COLO668 (cell line): ENCODE data around the gene DEAF1.
"Not testable (repeated sequence)": the region's sequence is repeated elsewhere in the genome, so short reads cannot be mapped to it uniquely, and the experiment has no call there.

ENCODE experiments used
- DNase-seq: peaks from one replicate; lab custom pipeline; 2025; ENCODE audit not compliant: unreplicated experiment; lab: John Stamatoyannopoulos, UW

The DEAF1 gene

GRCh38 chr11:647672-648158, 47.3 kb downstream of the DEAF1 start:
- DNase-seq, result not testable (repeated sequence)

- DNase-seq, result no peak
These were observed 48.8 kb downstream of the DEAF1 start for GRCh38 chr11:646214-646613.

- DNase-seq, result no peak
These were observed 49.5 kb downstream of the DEAF1 start for GRCh38 chr11:645536-645935.

GRCh38 chr11:643849-644738, 50.9 kb downstream of the DEAF1 start:
- DNase-seq, result no peak

GRCh38 chr11:643366-643765, 51.7 kb downstream of the DEAF1 start:
- DNase-seq, result no peak

GRCh38 chr11:641806-642370, 53.1 kb downstream of the DEAF1 start:
- DNase-seq, result no peak

GRCh38 chr11:640021-640706, 54.9 kb downstream of the DEAF1 start:
- no peak for DNase-seq

- no peak for DNase-seq
These were observed 55.6 kb downstream of the DEAF1 start for GRCh38 chr11:639332-639955.

GRCh38 chr11:638631-639331, 56.2 kb downstream of the DEAF1 start:
- no peak for DNase-seq

- no peak for DNase-seq
These were observed 57.2 kb downstream of the DEAF1 start for GRCh38 chr11:637593-638521.

- DNase-seq, result no peak
These were observed 57.8 kb downstream of the DEAF1 start for GRCh38 chr11:637333-637592.

GRCh38 chr11:636511-637332, 58.3 kb downstream of the DEAF1 start, which contains the start of gene DRD4:
TSS of gene DRD4 (plus strand) at chr11:637269. CDS start at chr11:637305, 36 bp downstream.
- DNase-seq, result no peak

GRCh38 chr11:635945-636510, 59.0 kb downstream of the DEAF1 start:
- DNase-seq, result no peak

- DNase-seq, result no peak
These were observed 64.2 kb downstream of the DEAF1 start for GRCh38 chr11:630871-631270.

- DNase-seq, result peak; percentile 2
These were observed 65.8 kb downstream of the DEAF1 start for GRCh38 chr11:629237-629583.

GRCh38 chr11:628056-628455, 67.0 kb downstream of the DEAF1 start:
- no peak for DNase-seq

- DNase-seq, result no peak
These were observed 67.8 kb downstream of the DEAF1 start for GRCh38 chr11:627308-627576.

GRCh38 chr11:626475-627307, 68.3 kb downstream of the DEAF1 start, which contains the start of gene SCT:
TSS of gene SCT (minus strand) at chr11:627181. CDS start at chr11:627143, 38 bp downstream.
- DNase-seq, result no peak
